Measurements from ENCODE around the gene P2RX2. TPM values are rescaled to one million over a fixed set of nuclear protein-coding genes. Genes with fewer than 3 reads are reported as not detected.

Gene P2RX2
- total and polyA plus RNA-seq, 12 donors, result not detected

- no peaks in the 10 kb centered on the region for H3K9me3 ChIP-seq
- no peaks in the 10 kb centered on the region for H3K27me3 ChIP-seq
- ATAC-seq, result peak in 4 of 8 donors; percentile 20 to 52 (median 35)
- intact Hi-C loops (cut with DNase I), result no loop called here
- WGBS, 2 donors, result 75 to 79% methylated on average over 25 of the region's 25 CpGs
- no peak for DNase-seq
- TF ChIP-seq, protein P1, sequence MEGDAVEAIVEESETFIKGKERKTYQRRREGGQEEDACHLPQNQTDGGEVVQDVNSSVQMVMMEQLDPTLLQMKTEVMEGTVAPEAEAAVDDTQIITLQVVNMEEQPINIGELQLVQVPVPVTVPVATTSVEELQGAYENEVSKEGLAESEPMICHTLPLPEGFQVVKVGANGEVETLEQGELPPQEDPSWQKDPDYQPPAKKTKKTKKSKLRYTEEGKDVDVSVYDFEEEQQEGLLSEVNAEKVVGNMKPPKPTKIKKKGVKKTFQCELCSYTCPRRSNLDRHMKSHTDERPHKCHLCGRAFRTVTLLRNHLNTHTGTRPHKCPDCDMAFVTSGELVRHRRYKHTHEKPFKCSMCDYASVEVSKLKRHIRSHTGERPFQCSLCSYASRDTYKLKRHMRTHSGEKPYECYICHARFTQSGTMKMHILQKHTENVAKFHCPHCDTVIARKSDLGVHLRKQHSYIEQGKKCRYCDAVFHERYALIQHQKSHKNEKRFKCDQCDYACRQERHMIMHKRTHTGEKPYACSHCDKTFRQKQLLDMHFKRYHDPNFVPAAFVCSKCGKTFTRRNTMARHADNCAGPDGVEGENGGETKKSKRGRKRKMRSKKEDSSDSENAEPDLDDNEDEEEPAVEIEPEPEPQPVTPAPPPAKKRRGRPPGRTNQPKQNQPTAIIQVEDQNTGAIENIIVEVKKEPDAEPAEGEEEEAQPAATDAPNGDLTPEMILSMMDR (IDR thresholded peaks at IDR 0.05), result peak; percentile 22 to 72 (median 68)
- no peaks in the 10 kb centered on the region for H3K4me1 ChIP-seq
- peaks cover 0 to 95% (median 33%) of the 10 kb centered on the region in 9 donors for H3K36me3 ChIP-seq
- no peak overlapping the region for H3K27ac ChIP-seq
- H3K4me3 ChIP-seq, result no peak overlapping the region
These were observed 20.2 kb downstream of the P2RX2 start for GRCh38 chr12:132638541-132639408.

- 89 to 93% methylated on average over 12 of the region's 12 CpGs for WGBS, 2 donors
- intact Hi-C loops (cut with DNase I), result no loop called here
- no peak overlapping the region for H3K4me3 ChIP-seq
- H3K27me3 ChIP-seq, result no peaks in the 10 kb centered on the region
- H3K4me1 ChIP-seq, result no peaks in the 10 kb centered on the region
- ATAC-seq (no peak), DNase-seq (no peak)
- peaks cover 0 to 90% (median 27%) of the 10 kb centered on the region in 9 donors for H3K36me3 ChIP-seq
- TF ChIP-seq, protein P1 (IDR thresholded peaks at IDR 0.05), result no peak
- H3K9me3 ChIP-seq, result no peaks in the 10 kb centered on the region
- no peak overlapping the region for H3K27ac ChIP-seq
These were observed 21.5 kb downstream of the P2RX2 start for GRCh38 chr12:132639956-132640520.

- peaks cover 0 to 88% (median 18%) of the 10 kb centered on the region in 9 donors for H3K36me3 ChIP-seq
- intact Hi-C loops (cut with DNase I), result no loop called here
These were observed 22.4 kb downstream of the P2RX2 start for GRCh38 chr12:132640936-132641335.

More at GRCh38 chr12:132640936-132641335, 22.4 kb downstream of the P2RX2 start:
- Histone ChIP-seq H3K27me3 (no peaks in the 10 kb centered on the region), H3K4me3 (no peak overlapping the region), H3K4me1 (no peaks in the 10 kb centered on the region), H3K27ac (no peak overlapping the region), H3K9me3 (no peaks in the 10 kb centered on the region)
- ATAC-seq, result no peak
- DNase-seq, result no peak
- TF ChIP-seq, protein P1 (IDR thresholded peaks at IDR 0.05), result no peak
- WGBS, 2 donors, result 89 to 90% methylated on average over 10 of the region's 10 CpGs
